HG02763 (cell line): ENCODE results near the gene SMS.
"Not testable (repeated sequence)": the region's sequence is repeated elsewhere in the genome, so short reads cannot be mapped to it uniquely, and the experiment has no call there.

Experiments used
- ATAC-seq: cut with Tn5 transposase; IDR thresholded peaks from one replicate; pipeline ENCODE4 v1.9.1; 2021; ENCODE audit warnings: mild to moderate bottlenecking, moderate library complexity; ENCODE audit not compliant: unreplicated experiment

The SMS gene

DNA sequence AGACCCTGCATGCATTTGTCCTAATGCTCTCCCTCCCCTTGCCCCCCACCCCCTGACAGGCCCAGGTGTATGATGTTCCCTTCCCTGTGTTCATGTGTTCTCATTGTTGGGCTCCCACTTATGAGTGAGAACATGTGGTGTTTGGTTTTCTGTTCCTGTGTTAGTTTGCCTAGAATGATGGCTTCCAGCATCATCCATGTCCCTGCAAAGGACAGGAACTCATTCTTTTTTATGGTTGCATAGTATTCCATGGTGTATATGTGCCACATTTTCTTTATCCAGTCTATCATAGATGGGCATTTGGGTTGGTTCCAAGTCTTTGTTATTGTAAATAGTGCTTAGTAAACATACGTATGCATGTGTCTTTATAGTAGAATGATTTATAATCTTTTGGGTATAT, 10.0 kb downstream of the SMS start:
- not testable (repeated sequence) for ATAC-seq

DNA sequence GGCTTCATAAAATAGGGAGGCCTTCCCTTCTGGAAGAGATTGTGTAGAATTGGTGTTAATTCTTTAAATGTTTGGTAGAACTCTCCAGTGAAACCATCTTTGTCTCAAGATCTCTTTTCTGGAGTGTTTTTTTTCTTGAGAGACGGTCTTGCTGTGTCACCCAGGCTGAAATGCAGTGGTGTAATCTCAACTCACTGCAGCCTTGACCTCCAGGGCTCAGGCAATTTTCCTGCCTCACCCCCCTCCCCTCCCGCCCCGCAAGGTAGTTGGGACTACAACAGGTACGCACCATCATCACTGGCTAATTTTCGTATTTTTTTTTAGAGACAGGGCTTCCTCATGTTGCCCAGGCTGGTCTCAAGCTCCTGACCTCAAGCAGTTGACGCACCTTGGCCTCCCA, 12.1 kb downstream of the SMS start:
- no peak for ATAC-seq

DNA sequence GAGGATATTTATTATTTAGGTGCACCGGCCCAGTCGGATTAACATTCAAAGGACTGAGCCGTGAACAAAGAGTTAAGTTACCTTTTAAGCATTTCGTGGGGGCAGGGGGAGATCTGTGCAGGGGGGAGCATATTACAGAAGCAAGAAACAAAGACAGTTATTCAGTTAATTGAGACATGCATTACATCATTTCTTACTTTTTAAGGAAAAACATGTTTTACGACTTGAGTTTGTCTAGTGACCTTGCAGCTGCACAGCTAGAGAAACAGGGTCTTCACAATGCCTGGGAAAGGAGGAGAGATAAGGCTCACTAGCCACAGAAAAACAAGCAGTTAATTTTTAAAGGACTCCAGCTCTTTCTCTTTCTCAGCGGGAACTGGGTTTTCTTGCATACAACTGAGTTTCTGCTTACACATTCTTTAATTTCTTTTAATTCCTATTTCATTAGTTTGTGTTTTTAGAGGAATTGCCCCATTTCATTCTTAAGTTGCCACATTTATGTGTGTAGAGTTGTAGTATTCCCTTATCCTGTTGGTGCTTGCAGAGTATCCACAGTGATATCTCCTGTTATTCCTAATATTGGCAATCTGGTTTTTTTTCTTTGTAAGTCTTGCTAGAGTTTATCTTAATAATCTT, 12.8 kb downstream of the SMS start:
- not testable (repeated sequence) for ATAC-seq

DNA sequence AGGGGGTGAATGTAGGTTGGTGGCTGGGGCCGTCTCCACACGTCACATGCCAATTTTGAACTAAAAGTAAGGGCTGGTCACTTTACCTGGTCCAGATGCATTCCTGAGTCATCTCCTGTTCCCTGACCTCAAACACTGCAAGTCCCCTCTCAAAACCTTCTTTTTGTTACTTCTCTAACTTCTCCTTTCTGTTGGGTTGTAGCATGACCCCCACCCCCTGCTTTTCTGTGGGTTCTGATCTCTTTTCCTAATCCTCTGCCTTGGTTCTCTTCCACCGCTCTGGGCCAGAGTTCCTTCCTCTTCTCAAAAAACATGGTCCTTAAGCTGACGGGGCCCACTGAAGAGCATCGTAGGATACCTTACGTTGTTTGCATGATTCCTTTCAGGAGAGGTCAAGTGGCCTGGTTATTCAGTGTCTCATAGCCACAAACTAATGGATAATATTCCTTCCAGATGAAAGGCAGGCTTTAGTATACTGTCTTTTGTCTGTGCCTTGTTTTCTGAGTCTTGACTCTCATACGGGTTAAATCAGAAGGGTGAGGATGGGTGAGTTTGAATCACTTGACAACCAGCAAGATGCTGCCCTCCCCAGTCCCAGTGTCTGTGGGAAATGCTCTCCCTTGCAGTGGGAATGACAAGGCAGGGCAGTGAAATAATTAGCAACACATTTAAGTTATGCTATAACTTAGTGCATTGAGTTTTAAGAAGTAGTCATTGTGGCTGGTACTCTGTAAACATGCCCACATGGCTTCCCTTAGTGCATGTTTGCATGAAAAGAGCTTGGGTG, 15.1 kb downstream of the SMS start:
- ATAC-seq = no peak

DNA sequence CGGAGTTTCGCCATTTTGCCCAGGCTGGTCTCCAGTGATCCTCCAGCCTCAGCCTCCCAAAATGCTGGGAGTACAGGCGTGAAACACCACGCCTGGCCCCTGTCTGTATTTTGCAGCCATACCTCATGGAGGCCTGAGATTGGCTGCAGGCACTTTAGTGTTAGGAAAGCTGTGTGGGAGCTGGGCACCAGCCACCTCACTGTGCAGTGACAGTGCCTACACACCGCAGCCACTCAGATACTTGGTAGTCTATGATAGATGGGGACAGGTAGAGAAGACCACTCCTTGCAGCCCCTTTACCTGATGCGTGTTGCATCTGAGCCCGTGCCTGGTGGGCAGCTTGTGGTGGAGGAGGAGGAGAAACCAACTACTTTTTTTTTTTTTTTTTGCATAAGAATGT, 16.3 kb downstream of the SMS start:
- no peak for ATAC-seq

DNA sequence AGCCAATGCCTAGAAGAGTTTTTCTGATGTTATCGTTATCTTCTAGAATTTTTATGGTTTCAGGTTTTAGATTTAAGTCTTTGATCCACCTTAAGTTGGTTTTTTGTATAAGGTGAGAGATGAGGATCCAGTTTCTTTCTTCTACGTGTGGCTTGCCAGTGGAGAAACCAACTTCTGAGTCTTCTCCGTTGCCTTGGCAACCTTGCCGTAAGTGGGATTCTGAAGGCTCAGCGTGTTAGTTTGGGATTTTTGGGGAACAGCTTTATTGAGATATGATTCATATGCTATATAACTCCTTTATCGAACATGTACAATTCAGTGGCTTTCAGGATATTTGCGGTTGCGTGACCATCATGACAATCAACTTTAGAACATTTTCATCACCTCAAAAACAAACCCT, 17.7 kb downstream of the SMS start:
- no peak for ATAC-seq

DNA sequence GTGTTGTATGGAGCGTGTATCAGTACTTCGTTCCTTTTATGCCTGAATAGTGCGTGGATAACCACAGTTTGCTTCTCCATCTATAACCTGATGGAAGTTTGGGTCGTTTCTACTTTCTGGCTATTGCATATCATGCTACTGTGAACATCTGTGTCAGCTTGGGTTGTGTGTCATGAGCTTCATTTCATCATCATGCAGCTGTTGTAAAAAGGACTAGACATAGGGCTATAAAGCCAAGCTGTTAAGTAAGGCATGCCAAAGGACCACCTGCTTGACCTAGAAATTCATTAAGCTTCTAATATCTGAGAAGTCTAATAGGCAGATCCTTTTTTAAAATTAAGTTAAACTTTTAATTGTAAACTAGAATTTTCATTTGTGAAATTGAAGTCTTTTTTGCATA, 18.4 kb downstream of the SMS start:
- ATAC-seq = no peak

DNA sequence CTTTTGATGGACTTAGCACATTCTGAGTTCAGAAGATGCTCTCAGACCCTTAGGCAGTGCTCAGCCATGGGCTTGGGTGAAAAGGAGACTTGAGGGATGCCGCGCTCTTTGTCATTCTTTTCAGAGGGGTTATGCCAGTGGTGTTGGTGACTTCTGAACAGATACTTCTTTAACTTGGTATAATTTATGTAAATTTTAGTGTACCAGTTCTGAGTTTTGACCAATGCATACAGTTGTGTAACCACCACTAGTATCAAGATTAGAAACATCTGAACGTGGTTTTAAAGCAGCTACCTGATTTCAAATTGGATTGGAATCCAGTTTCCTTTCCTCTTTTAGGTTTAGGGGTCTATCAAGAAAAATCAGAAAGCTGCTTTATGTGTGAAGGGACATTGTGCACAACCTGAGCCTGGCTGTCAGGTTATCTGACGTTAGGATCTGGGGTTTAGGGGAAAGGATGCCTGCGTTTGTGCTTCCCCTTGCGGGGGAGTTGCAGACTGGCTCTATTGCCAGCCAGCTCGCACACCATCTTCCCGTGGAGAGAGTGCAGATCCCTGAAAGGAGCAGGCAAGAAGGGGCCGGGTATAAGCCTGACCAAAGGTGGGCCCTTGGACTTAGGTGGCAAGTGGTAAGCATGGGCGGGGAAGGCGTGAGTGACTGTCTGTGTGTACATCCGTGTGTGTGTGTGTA, 19.0 kb downstream of the SMS start:
- no peak for ATAC-seq

DNA sequence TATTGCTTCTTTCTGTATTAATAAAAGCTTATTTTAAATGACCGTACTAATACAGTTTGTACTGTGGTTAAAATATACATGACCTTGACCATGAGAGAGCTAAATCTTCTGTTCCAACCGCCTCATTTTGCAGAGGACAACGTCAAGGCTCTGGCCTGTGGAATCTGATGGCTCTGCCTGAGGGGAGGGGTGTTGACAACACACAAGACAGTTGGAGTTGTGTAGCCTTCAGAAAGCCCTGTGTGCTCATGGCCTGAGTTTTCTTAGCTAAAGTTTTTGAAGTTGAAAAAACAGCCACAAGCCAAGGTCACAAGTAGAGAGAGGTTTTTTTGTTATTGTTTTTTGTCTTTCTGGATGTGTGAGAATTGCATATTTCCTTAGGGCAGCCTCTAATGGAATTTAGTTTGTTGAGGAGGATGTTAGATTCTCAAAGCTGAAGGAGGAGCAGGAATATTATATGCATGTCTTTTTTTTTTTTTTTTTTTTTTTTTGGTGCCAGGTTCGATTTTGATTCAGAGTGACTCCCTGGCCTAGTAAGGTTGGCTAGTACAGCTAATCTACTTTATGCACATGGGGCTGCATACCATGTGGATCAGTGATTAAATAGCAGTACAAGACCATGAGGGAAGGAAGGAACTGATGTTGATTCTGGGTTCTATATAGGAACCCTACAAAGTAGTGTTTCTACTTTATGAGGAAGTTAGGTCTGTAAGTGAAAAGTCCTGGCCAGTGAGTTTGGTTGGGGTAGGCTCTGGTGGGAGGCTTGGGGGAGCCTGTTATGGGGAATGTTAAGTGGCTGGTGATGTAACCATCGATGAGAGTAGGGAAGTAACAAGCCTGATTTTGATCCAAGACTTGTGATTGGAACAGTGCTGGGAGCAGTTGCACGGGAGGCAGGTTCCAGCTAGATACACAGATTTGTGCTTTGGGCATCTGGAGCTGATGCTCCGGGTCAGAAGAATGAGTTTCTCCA, 20.3 kb downstream of the SMS start:
- no peak for ATAC-seq

DNA sequence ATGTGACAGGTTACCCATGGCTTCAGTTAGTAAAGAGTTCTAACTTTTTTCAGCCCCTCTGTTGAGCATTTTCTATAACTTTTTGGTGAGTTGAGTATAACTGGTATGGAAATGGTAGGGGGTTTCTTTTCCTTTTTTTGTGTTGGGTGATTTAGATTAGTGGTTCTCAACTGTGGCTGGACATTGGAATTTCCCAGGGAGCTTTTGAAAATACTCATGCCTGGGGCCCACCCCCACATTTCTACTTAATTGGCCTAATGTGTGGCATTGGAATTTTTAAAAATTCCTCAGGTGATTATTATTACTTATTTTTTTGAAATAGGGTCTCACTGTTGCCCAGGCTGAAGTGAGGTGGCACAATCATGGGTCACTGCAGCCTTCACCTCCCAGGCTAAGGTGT, 21.9 kb downstream of the SMS start:
- ATAC-seq = no peak

DNA sequence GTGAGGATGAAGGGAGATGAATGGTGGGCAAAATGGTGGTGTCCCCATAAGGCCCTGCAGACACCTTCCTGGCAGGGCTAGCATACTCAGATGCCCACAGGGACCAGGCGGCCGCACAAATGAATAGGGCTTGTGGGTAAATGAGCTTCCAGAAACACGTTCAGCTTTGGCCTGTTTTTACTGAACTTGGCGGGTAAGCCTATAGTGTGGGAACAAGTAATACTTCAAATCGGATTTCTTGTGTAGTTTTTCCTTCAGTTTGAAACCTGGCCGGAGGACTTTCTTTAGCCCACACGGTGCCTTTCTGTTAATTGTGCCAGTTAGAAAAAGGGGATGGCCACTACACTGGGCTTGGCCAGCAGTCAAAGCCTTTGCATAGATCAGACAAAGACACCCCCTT, 22.8 kb downstream of the SMS start:
- ATAC-seq = no peak

DNA sequence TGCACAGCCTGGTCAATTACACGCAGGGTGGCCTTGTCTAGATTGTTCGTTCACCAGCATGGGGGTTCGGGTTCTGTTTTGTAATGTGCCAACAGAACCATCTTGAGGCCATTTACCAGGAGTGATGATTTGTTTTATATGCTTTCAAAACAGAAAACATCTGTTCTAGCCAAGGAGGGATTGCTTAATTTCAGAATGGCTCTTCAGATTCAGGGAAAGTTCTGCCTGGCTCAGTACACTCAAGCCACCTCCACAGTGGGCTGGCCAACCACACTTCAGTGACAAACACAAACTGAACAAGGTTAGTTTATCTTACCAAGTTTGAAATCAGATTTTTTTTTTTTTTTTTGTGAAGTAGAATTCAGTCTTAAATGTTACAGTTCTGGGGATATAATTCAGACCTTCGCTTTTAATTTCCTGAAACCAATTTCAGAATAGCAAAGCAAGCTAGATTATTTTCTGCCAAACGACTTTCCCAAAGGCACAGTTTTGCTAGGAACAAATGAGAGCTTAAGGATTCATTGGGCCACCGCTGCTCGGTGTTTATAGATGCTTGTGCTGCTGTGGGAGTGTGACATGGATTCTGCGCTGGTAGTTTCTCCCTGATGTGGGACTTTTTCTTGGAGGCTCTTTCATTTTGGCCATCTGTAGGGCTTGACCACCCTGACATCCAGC, 23.4 kb downstream of the SMS start:
- no peak for ATAC-seq

DNA sequence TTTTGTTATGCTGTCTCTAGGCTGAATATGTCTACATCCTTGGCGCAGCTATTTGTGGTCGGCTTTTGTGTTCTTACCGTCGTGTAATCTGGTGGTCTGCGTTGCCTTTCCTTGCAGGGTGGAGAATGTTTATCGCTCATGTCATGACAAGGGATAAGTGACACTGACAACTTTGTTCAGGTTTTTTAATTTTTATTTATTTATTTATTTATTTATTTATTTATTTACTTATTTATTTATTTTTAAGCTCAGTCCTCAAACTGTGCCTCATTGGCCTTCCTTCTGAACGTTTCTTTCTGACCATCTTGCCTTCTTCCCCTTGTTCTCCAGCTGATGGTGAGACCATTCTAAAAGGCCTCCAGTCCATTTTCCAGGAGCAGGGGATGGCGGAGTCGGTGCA, 26.4 kb downstream of the SMS start:
- no peak for ATAC-seq

DNA sequence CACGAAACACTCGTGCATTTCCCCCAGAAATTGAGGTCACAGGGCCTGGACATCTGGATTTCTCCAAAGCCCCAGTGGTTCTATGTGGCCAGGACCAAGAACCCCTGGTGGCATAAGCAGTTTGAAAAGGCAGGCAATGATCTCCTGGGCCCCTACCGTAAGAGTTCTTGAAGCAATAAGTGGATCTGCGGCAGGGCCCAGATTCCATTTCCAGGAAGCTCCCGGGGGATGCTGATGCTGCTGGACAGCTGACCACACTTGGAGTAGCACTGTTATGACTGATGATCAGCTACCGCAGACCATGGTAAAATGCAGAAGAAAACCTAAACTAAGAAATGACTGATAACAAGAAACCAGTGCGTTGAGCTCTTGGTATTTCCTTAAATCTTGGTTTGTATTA, 27.8 kb downstream of the SMS start:
- no peak for ATAC-seq

DNA sequence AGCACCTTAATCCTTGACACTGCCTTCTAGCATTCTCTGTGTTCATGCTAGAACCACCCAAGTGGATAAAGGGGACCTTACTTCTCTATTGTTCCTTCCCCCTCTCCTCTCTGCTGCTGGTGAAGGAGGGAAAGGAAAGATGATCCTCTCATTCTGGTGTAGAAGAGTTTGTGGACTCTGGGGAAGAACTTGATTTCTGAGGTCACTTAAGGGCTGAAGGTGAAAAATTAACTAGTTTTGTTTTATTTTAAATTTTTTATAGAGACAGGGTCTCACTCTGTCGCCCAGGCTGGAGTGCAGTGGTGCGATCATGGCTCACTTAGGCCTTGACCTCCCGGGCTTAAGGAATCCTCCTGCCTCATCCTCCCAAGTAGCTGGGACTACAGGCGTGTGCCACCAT, 29.8 kb downstream of the SMS start:
- ATAC-seq = no peak

DNA sequence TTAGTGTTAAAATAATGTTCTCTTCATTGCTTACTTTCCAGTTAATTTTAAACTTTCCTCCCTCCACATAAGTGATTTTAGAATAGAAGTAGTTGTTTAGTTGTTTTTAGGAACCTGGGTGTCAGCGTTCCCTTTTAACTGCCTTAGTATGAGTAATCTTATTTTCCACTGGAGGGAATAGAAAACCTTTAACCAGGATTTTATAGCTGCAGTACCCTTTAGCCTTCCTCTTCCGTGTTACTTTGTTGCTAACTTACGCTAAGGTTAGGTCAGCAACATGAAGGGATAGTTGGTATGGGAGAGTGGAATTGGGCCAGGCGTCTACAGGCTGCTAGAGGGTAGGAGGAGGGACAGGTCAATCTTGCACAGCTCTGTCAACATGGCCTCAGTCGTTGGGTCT, 31.5 kb downstream of the SMS start:
- no peak for ATAC-seq

DNA sequence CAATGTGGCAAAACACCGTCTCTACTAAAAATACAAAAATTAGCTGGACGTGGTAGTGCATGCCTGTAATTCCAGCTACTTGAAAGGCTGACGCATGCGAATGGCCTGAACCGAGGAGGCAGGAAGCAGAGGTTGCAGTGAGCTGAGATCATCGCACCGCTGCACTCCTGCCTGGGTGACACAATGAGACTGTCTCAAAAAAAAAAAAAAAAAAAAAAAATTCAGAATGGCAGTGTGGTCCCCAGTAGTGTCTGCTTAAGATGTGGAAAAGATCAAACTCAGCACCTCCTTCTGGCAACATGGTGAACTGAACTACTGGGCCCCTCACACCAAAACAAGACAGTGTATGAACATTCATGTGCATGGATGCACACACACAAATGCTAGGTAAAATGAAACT, 32.2 kb downstream of the SMS start:
- ATAC-seq = no peak

DNA sequence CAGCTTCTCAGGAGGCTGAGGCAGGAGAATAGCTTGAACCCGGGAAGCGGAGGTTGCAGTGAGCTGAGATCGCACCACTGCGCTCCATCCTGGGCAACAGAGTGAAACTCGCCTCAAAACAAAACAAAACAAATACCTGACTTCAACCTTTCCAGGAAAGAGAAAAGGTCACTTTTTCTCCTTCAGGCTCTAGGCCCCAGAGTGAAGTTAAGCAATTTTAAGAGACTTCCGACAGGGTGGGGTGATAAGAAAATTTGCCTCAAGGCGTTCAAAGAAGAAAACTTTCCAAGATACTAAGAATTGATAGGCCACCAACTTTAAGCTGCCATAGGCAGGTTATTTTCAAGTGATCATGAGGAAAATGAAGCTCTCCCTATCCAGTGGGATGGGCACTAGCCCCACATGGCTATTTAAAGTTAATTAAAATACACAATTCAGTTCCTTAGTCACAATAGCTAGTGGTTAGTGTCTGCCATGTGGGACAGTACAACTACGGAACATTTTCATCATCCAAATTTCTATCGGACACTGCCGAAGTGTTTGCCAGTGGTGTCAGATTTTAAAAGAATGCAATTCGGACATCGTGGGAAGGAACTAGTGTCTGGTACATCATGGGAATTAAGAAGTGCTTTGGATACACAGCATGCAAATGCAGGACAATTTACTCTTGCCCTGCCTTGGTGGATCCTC, 33.0 kb downstream of the SMS start:
- no peak for ATAC-seq

DNA sequence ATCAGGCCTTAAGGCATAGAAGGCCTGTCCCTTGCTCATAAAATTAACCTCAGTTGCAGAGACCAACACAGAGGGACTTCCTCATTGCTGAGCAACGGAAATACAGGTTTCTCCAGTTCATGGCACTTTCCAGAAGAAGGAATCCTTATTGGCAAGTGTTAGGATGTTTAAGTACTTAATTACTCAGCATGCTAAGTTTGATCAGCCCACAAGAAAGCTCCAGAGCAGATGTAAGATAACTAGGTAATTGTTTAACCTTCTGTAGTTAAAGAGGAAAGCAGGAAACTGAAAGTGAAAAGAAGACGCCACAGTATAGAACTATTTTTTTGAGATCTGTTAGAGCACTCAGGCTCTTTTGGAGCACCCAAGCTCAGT, 33.5 kb downstream of the SMS start:
- ATAC-seq = peak; percentile 73

DNA sequence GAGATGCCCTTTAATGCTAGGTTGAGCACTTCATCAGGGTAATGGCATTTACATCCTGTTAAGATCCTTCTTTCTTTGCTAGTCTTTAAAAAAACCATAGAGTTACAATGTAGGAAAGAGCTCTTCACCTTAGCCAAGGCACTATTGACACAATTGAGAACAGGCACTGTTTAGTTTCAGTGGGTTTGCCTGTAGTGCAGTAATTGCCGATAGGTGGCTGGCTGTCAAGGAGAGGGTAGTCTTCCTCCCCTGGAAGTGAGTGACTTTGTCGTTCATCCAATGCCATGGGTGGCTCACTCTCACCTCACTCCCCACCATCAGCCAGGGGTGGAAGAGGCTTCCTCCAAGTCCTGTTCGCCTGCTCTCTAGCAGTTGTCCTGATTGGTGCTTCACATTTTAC, 34.7 kb downstream of the SMS start:
- no peak for ATAC-seq
